ENCODE results near the gene ENC1.

The ENC1 gene

GRCh38 chr5:74640954-74641734 lies 616 bp upstream of the ENC1 start:
- H3K4me3 ChIP-seq (ENCODE audit: low read depth, low read length), result peak overlapping the region; percentile 93
- DNase-seq, result peak; percentile 87
- no peaks in the 10 kb centered on the region for H3K27me3 ChIP-seq
- peaks cover 10% of the 10 kb centered on the region for H3K4me1 ChIP-seq
- no peaks in the 10 kb centered on the region for H3K9me3 ChIP-seq
- H3K36me3 ChIP-seq, result peaks cover 1% of the 10 kb centered on the region
- no peak for TF ChIP-seq CTCF (IDR thresholded peaks at IDR 0.05; ENCODE audit: low read depth, low read length)

- peaks cover 13% of the 10 kb centered on the region for H3K36me3 ChIP-seq
- H3K27me3 ChIP-seq, result no peaks in the 10 kb centered on the region
- H3K4me3 ChIP-seq (ENCODE audit: low read depth, low read length), result peak overlapping the region; percentile 93
- no peak for TF ChIP-seq CTCF (IDR thresholded peaks at IDR 0.05; ENCODE audit: low read depth, low read length)
- H3K9me3 ChIP-seq, result no peaks in the 10 kb centered on the region
- peaks cover 10% of the 10 kb centered on the region for H3K4me1 ChIP-seq
- peak; percentile 70 for DNase-seq
These were observed 600 bp downstream of the ENC1 start for GRCh38 chr5:74639807-74640449.

GRCh38 chr5:74638970-74639806 lies 1.3 kb downstream of the ENC1 start:
- Histone ChIP-seq H3K9me3 (no peaks in the 10 kb centered on the region), H3K36me3 (peaks cover 21% of the 10 kb centered on the region), H3K4me3 (ENCODE audit: low read depth, low read length) (peak overlapping the region; percentile 93), H3K27me3 (no peaks in the 10 kb centered on the region), H3K4me1 (peaks cover 10% of the 10 kb centered on the region)
- DNase-seq, result no peak
- TF ChIP-seq CTCF (IDR thresholded peaks at IDR 0.05; ENCODE audit: low read depth, low read length), result no peak; the same call in 1 of the 2 replicates

GRCh38 chr5:74638544-74638969 lies 2.0 kb downstream of the ENC1 start:
- H3K36me3 ChIP-seq, result peaks cover 27% of the 10 kb centered on the region
- H3K9me3 ChIP-seq, result no peaks in the 10 kb centered on the region
- no peaks in the 10 kb centered on the region for H3K27me3 ChIP-seq
- peak overlapping the region; percentile 93 for H3K4me3 ChIP-seq (ENCODE audit: low read depth, low read length)
- peaks cover 10% of the 10 kb centered on the region for H3K4me1 ChIP-seq
- DNase-seq, result no peak
- TF ChIP-seq CTCF (IDR thresholded peaks at IDR 0.05; ENCODE audit: low read depth, low read length), result no peak

GRCh38 chr5:74636552-74636951 lies 4.0 kb downstream of the ENC1 start:
- peaks cover 47% of the 10 kb centered on the region for H3K36me3 ChIP-seq
- H3K27me3 ChIP-seq, result no peaks in the 10 kb centered on the region
- peaks cover 6% of the 10 kb centered on the region; the same call in 1 of the 2 replicates for H3K4me1 ChIP-seq
- H3K4me3 ChIP-seq (ENCODE audit: low read depth, low read length), result no peak overlapping the region
- no peak for DNase-seq
- no peaks in the 10 kb centered on the region for H3K9me3 ChIP-seq
- TF ChIP-seq CTCF (IDR thresholded peaks at IDR 0.05; ENCODE audit: low read depth, low read length), result no peak

All from BE2C (cell line).